NCI-H2081 (cell line): ENCODE measurements around the gene COQ2.

Experiments
- DNase-seq, 2 experiments: peaks; one replicate each; lab custom pipeline; 2025; lab: John Stamatoyannopoulos, UW

Gene COQ2

DNA sequence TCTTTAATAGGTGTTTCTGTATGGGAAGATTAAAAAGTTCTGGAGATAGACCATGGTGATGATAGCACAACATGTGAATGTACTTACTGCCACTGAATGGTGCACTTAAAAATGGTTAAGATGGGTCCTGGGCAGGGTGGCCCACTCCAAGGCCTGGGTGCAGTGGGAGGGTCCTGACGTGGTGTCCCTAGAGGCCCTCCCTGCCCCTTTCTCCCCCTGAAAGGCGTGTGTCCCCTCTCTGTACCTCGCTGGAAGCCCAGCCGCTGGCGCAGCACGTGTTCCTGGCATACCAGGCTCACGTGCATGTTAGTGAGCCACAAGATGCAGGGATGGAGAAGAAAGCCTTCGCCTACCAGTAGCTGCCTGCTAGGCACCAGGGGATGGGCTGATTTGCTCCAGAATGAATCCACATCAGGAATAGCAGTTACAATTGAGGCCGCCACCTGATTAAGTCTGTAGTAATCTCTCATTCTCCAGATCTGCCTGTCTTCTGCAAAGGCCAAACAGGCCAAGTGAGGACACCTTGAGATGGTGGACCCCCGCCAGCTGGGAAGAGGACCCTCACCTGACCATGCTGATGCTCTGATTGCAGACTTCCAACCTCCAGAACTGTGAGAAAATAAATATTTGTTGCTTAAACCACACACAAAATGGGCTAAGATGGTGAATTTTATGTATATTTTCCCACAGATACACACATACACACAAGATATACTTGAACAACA, 67.5 kb downstream of the COQ2 start:
- no peak for DNase-seq

DNA sequence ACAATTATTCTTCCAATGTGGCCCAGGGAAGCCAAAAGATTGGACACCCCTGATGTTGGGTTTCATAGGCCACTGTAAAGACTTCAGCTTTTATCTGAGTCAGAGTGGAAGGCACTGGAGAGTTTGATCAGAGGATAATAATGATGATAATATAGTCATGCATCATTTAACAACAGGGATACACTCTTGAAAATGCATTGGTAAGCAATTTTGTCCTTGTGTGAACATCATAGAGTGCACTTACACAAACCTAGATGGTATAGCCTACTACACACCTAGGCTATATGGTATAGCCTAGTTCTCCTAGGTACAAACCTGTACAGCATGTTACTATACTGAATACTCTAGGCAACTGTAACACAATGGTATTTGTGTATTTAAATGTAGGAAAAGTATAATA, 70.5 kb downstream of the COQ2 start:
- DNase-seq = no peak
